T-helper 2 cell treated with Interferon-gamma antibody and Interleukin-4, amounts not matched to agents 5 μg/mL and 100 μg/mL, for 36 hours (primary cell): Measurements from ENCODE around the gene SSTR4.
"Not testable (repeated sequence)": the region's sequence is repeated elsewhere in the genome, so short reads cannot be mapped to it uniquely, and the experiment has no call there.

Source experiments
- DNase-seq: peaks from one replicate; pipeline ENCODE4 v3.0.0; 2021; ENCODE audit warnings: low spot score
- H3K27ac Mint-ChIP-seq: one replicate; pipeline ENCODE4 v1.8.0; 2021; ENCODE audit warnings: mild to moderate bottlenecking, mixed read lengths
- H3K27me3 Mint-ChIP-seq: one replicate; pipeline ENCODE4 v1.8.0; 2021; ENCODE audit warnings: low read depth, mixed read lengths
- H3K36me3 Mint-ChIP-seq: one replicate; pipeline ENCODE4 v1.8.0; 2021; ENCODE audit warnings: low read depth, mixed read lengths
- H3K4me1 Mint-ChIP-seq: one replicate; pipeline ENCODE4 v1.8.0; 2021; ENCODE audit warnings: low read depth, mixed read lengths
- H3K4me3 Mint-ChIP-seq: one replicate; pipeline ENCODE4 v1.8.0; 2022; ENCODE audit warnings: mild to moderate bottlenecking, moderate library complexity, mixed read lengths
- H3K9me3 Mint-ChIP-seq: one replicate; pipeline ENCODE4 v1.8.0; 2021; ENCODE audit warnings: mixed read lengths

The SSTR4 gene

DNA sequence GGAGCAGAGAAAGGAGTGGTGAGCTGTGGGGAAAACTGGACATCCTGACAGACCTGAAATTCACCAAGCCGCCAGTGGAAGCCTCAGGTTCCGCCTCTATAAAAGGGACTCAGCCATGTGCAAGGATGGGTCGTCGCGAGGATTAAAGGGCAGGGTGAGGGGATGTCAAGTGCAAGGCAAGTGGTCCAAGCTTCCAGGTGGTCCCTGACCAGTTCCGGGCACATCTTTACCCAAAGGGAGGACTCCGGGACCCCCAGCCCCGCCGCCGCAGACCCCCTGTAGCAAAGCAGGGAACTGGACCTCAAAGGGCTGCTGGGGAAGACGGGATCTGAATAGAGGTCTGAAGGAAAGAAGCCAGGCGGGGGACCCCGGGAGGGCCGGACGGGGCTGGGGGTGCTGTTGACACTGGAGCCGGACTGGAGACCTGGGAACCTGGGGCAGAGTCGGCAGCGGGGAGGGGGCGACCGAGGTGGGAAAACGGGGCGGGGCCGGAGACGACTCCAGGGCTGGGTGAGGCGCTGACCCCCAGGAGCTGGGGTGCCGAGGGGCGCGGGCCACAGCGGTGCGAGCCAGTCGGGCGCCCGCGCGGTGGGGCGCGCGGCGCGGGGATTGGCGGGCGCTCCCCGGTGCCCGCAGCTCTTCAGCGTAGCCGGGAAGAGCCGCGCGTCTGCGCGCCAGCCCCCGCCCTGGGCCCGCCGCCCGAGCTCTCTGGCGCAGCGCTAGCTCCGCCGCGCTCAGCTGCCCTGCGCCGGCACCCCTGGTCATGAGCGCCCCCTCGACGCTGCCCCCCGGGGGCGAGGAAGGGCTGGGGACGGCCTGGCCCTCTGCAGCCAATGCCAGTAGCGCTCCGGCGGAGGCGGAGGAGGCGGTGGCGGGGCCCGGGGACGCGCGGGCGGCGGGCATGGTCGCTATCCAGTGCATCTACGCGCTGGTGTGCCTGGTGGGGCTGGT, at the start of gene SSTR4:
TSS of gene SSTR4 (plus strand) at position 592 of the 951 bp plus-strand sequence. CDS start at position 764, 172 bp downstream.
- H3K36me3 Mint-ChIP-seq: no peaks in the 10 kb centered on the region
- H3K4me1 Mint-ChIP-seq: no peaks in the 10 kb centered on the region
- H3K27me3 Mint-ChIP-seq: peaks cover 6% of the 10 kb centered on the region
- no peak within 1 kb of the TSS for H3K4me3 Mint-ChIP-seq
- DNase-seq: no peak
- H3K9me3 Mint-ChIP-seq: no peaks in the 10 kb centered on the region
- H3K27ac Mint-ChIP-seq: no peak within 1 kb of the TSS

GRCh38 chr20:22986601-22987000, 48.5 kb upstream of the SSTR4 start:
- Mint-ChIP-seq H3K9me3 (no peaks in the 10 kb centered on the region), H3K27ac (no peak overlapping the region), H3K36me3 (no peaks in the 10 kb centered on the region), H3K4me3 (no peak overlapping the region), H3K27me3 (no peaks in the 10 kb centered on the region), H3K4me1 (no peaks in the 10 kb centered on the region)
- DNase-seq: no peak

DNA sequence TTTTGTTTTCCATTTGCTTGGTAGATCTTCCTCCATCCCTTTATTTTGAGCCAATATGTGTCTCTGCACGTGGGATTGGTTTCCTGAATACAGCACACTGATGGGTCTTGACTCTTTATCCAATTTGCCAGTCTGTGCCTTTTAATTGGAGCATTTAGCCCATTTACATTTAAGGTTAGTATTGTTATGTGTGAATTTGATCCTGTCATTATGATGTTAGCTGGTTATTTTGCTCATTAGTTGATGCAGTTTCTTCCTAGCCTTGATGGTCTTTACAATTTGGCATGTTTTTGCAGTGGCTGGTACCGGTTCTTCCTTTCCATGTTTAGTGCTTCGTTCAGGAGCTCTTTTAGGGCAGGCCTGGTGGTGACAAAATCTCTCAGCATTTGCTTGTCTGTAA, 43.7 kb upstream of the SSTR4 start:
- not testable (repeated sequence) for H3K4me1 Mint-ChIP-seq, H3K4me3 Mint-ChIP-seq, H3K36me3 Mint-ChIP-seq, H3K9me3 Mint-ChIP-seq, H3K27ac Mint-ChIP-seq, H3K27me3 Mint-ChIP-seq, DNase-seq

DNA sequence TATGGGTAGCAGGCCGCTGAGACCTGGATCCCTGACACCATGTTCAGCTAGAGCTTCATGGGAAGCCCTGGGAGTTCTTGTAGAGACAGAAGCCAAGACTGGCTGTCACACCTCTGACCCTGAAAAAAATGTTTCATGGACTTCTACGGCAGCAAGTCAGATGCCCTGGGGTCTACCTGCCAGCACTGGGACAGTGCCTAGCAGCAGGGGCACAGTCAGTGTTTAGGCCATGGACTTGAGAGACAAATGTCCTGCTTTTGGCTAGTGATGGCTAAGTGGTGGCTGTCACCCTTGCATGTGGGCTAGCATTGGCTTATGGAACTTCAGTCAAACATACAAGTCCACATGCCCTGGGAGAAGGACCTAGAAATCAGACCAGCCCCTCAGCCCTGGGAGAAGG, 41.3 kb upstream of the SSTR4 start:
- H3K27me3 Mint-ChIP-seq: no peaks in the 10 kb centered on the region
- DNase-seq: no peak

DNA sequence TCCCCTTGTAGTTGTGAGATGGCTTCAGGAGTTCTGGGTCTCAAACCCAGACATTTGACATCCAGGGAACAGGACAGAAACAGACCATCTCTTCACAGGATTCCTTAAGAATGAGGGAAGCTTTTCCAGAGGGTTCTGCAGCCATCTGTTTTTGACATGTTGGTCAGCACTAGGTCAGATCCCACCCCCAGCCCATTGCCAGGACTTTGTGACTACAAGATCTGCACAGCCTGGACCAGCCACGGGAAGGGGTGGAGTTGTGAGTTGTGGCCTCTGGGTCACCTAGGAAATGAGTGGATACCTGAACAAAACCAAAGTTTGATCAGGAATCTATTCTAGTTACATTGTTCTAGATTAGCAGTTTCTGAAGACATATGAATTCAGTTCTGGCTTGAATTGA, 39.2 kb upstream of the SSTR4 start:
- H3K4me3 Mint-ChIP-seq: no peak overlapping the region
- no peak overlapping the region for H3K27ac Mint-ChIP-seq
- no peaks in the 10 kb centered on the region for H3K27me3 Mint-ChIP-seq
- no peaks in the 10 kb centered on the region for H3K9me3 Mint-ChIP-seq
- H3K36me3 Mint-ChIP-seq: no peaks in the 10 kb centered on the region
- no peaks in the 10 kb centered on the region for H3K4me1 Mint-ChIP-seq
- DNase-seq: no peak

More for the DNA sequence above, 41.3 kb upstream of the SSTR4 start:
- H3K27ac Mint-ChIP-seq: no peak overlapping the region
- no peaks in the 10 kb centered on the region for H3K36me3 Mint-ChIP-seq
- no peak overlapping the region for H3K4me3 Mint-ChIP-seq
- no peaks in the 10 kb centered on the region for H3K9me3 Mint-ChIP-seq
- no peaks in the 10 kb centered on the region for H3K4me1 Mint-ChIP-seq

DNA sequence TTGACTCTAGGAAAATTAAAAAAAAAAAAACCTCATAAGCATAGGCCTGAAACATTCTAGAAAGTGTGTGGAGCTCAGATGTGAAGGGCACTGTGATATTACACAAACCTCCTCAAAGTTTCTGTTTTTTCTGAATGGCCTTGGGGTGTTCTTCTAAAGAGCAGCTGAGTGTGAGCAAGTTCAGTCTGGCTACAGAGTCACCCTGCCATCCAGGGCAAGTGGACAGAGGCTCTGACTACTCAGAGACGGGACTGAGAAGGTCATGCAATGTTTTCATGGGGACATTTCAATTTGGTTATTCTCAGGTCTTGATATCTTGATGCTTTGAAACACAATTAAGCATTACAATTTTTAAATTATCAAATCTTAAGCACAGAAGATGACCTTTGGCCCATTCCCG, 36.6 kb upstream of the SSTR4 start:
- no peaks in the 10 kb centered on the region for H3K27me3 Mint-ChIP-seq

DNA sequence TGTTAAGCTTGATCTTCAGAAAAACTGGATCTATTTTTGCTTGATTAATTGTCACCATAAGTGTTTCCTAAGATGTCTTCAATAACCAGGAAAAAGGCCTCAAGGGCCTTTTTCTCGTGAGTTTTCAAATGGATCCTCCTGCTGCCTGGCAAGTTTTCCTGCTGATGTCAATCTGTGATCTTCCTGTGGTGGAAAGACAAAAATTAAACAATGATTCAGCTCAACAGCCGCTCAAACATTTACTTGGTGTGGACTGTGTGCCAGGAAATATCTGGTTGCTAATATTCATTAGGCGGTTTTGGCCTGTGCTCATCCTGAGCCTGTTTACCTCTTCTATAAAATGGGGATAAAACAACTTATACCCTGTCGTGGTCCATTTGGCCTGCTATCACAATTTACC, 35.4 kb upstream of the SSTR4 start:
- Mint-ChIP-seq H3K27me3 (peaks cover 2% of the 10 kb centered on the region), H3K36me3 (no peaks in the 10 kb centered on the region), H3K27ac (no peak overlapping the region), H3K4me1 (no peaks in the 10 kb centered on the region), H3K9me3 (no peaks in the 10 kb centered on the region), H3K4me3 (no peak overlapping the region)
- DNase-seq: no peak

More for the DNA sequence above, 36.6 kb upstream of the SSTR4 start:
- H3K9me3 Mint-ChIP-seq: no peaks in the 10 kb centered on the region
- no peaks in the 10 kb centered on the region for H3K4me1 Mint-ChIP-seq
- H3K4me3 Mint-ChIP-seq: no peak overlapping the region
- no peak overlapping the region for H3K27ac Mint-ChIP-seq
- no peak for DNase-seq
- no peaks in the 10 kb centered on the region for H3K36me3 Mint-ChIP-seq

DNA sequence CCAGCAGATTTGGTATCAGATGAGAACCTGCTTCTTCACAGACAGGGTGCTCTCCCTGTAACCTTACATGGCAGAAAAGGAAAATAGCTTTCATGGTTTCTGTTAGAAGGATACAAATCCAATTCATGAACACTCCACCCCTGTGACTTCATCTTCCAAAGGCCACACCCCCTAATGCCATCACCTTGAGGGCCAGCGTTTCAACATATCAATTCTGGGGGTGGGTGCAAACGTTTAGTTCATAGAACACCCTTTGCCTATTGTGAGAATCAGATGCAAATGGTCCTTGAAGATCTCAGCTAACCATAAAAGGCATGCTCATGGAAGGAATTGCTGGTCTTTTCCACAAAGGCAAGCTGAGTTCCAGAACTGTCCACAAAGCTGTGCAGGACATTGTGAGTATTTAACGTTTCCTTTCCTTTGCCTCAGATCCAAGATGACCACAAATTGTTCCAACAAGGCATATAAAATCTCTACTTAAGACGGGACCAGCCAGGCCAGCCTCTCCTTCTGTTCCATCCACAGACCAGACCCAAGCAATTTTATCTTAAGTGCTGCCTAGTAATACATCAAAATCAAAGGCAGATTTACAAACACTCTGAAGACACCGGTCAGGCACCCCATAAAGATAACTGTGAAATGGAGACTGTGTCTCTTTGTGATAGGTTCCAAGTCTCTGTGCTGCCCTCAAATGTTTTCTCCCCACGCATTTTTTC, 34.7 kb upstream of the SSTR4 start:
- Mint-ChIP-seq H3K4me1 (no peaks in the 10 kb centered on the region), H3K36me3 (no peaks in the 10 kb centered on the region), H3K4me3 (no peak overlapping the region), H3K9me3 (no peaks in the 10 kb centered on the region), H3K27ac (no peak overlapping the region), H3K27me3 (peaks cover 2% of the 10 kb centered on the region)
- DNase-seq: no peak

- Mint-ChIP-seq H3K27me3 (peaks cover 2% of the 10 kb centered on the region), H3K9me3 (no peaks in the 10 kb centered on the region), H3K4me3 (no peak overlapping the region), H3K36me3 (no peaks in the 10 kb centered on the region), H3K27ac (no peak overlapping the region), H3K4me1 (no peaks in the 10 kb centered on the region)
- no peak for DNase-seq
Observed at GRCh38 chr20:23002276-23002675, 32.8 kb upstream of the SSTR4 start.

DNA sequence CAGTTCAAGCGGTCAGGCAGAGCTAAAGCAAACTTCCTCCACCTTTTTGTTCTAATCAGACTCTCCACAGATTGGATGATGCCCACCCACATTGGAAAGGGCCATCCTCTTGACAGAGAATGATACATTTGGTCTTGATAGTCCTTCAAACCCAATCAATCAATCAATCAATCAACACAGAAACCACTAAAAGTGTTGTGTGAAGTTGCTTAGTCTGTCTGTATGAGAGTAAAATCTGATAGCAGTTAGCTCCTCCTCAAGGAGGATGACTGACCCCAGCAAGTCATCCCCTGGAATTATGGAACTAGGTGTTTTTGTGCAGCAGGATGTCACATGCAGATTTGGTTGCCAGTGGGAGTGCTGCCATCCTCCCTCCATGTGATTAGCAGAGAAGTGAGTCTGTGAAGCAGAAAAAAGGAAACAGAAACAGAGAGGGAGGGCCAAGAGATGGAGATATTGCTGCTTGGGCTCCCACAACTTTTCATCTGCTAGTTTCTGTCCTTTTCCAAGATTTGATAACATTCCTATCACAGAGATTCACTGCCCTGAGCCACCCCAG, 32.0 kb upstream of the SSTR4 start:
- Mint-ChIP-seq H3K27ac (no peak overlapping the region), H3K36me3 (no peaks in the 10 kb centered on the region), H3K9me3 (no peaks in the 10 kb centered on the region), H3K27me3 (peaks cover 2% of the 10 kb centered on the region), H3K4me3 (no peak overlapping the region), H3K4me1 (no peaks in the 10 kb centered on the region)
- no peak for DNase-seq

- no peaks in the 10 kb centered on the region for H3K9me3 Mint-ChIP-seq
- H3K4me1 Mint-ChIP-seq: no peaks in the 10 kb centered on the region
- no peaks in the 10 kb centered on the region for H3K36me3 Mint-ChIP-seq
- no peak overlapping the region for H3K4me3 Mint-ChIP-seq
- no peak for DNase-seq
- H3K27me3 Mint-ChIP-seq: peaks cover 2% of the 10 kb centered on the region
- H3K27ac Mint-ChIP-seq: no peak overlapping the region
Observed at GRCh38 chr20:23003881-23004460, 31.1 kb upstream of the SSTR4 start.

- H3K4me1 Mint-ChIP-seq: no peaks in the 10 kb centered on the region
Observed at GRCh38 chr20:23005776-23006175, 29.3 kb upstream of the SSTR4 start.

GRCh38 chr20:23007462-23007861, 27.6 kb upstream of the SSTR4 start:
- no peak for DNase-seq
- Mint-ChIP-seq H3K4me1 (no peaks in the 10 kb centered on the region), H3K27ac (no peak overlapping the region), H3K36me3 (no peaks in the 10 kb centered on the region), H3K4me3 (no peak overlapping the region), H3K9me3 (no peaks in the 10 kb centered on the region), H3K27me3 (peaks cover 2% of the 10 kb centered on the region)

More at GRCh38 chr20:23005776-23006175, 29.3 kb upstream of the SSTR4 start:
- H3K9me3 Mint-ChIP-seq: no peaks in the 10 kb centered on the region
- H3K27me3 Mint-ChIP-seq: peaks cover 2% of the 10 kb centered on the region
- DNase-seq: no peak
- H3K4me3 Mint-ChIP-seq: no peak overlapping the region
- H3K27ac Mint-ChIP-seq: no peak overlapping the region
- no peaks in the 10 kb centered on the region for H3K36me3 Mint-ChIP-seq
